GM19351 (cell line): ENCODE results near the gene TBCEL.

Experiments used
- ATAC-seq: cut with Tn5 transposase; IDR thresholded peaks from one replicate; pipeline ENCODE4 v1.9.1; 2021; ENCODE audit warnings: mild to moderate bottlenecking, moderate library complexity; ENCODE audit not compliant: unreplicated experiment

TBCEL gene

GRCh38 chr11:121059605-121060004 lies 35.7 kb downstream of the TBCEL start:
- peak; percentile 99 for ATAC-seq

- ATAC-seq, result no peak
Observed at GRCh38 chr11:121063728-121064127, 39.8 kb downstream of the TBCEL start.

GRCh38 chr11:121066623-121067022 lies 42.7 kb downstream of the TBCEL start:
- ATAC-seq, result no peak

GRCh38 chr11:121067026-121067425 lies 43.1 kb downstream of the TBCEL start:
- no peak for ATAC-seq

GRCh38 chr11:121067453-121067852 lies 43.6 kb downstream of the TBCEL start:
- ATAC-seq, result no peak

- ATAC-seq, result no peak
Observed at GRCh38 chr11:121067962-121068647, 44.2 kb downstream of the TBCEL start.

GRCh38 chr11:121068787-121069186 lies 44.9 kb downstream of the TBCEL start:
- no peak for ATAC-seq

- no peak for ATAC-seq
Observed at GRCh38 chr11:121070951-121071845, 47.3 kb downstream of the TBCEL start.

- no peak for ATAC-seq
Observed at GRCh38 chr11:121071846-121072450, 48.0 kb downstream of the TBCEL start.

- ATAC-seq, result no peak
Observed at GRCh38 chr11:121081321-121081720, 57.4 kb downstream of the TBCEL start.

GRCh38 chr11:121082219-121082618 lies 58.3 kb downstream of the TBCEL start:
- no peak for ATAC-seq

GRCh38 chr11:121082670-121083069 lies 58.8 kb downstream of the TBCEL start:
- no peak for ATAC-seq

GRCh38 chr11:121086866-121087265 lies 63.0 kb downstream of the TBCEL start:
- no peak for ATAC-seq

GRCh38 chr11:121089566-121089965 lies 65.7 kb downstream of the TBCEL start:
- ATAC-seq, result no peak

- no peak for ATAC-seq
Observed at GRCh38 chr11:121090145-121090721, 66.3 kb downstream of the TBCEL start.

GRCh38 chr11:121091492-121092152 lies 67.7 kb downstream of the TBCEL start:
- ATAC-seq, result no peak

GRCh38 chr11:121095561-121095960 lies 71.7 kb downstream of the TBCEL start:
- no peak for ATAC-seq

- ATAC-seq, result no peak
Observed at GRCh38 chr11:121099364-121099763, 75.5 kb downstream of the TBCEL start.

GRCh38 chr11:121099885-121100284 lies 76.0 kb downstream of the TBCEL start:
- ATAC-seq, result no peak

- ATAC-seq, result no peak
Observed at GRCh38 chr11:121100943-121101342, 77.0 kb downstream of the TBCEL start, which contains the start of gene TECTA. Gene TECTA (plus strand): TSS chr11:121101243. CDS start chr11:121102666, 1,423 bp downstream.

- ATAC-seq, result no peak
Observed at GRCh38 chr11:121104312-121104762, 80.4 kb downstream of the TBCEL start.
